Activated B cell treated with CpG ODN at 0.5 μM for 24 hours (primary cell): ENCODE measurements around the gene FSD1. TPM values are rescaled to one million over a fixed set of nuclear protein-coding genes. Genes with fewer than 3 reads are reported as not detected.
A peak's percentile ranks its signal among the peaks of the same experiment; 100 is the strongest.

Experiments used
- ATAC-seq: fragments of 200-7000 bp; cut with Tn5 transposase; one replicate; pipeline ENCODE4 v1.10.0; 2021; ENCODE audit warnings: low read depth, mild to moderate bottlenecking, moderate library complexity
- CTCF ChIA-PET: fragments of 350-600 bp; sonication (Branson Sonifier 250); formaldehyde crosslinking; loops from one replicate; lab custom pipeline; 2021; ENCODE audit warnings: antibody characterized with exemption; lab: Charles Lee
- POLR2A ChIA-PET: fragments of 350-600 bp; sonication (Branson Sonifier 250); formaldehyde crosslinking; loops from one replicate; lab custom pipeline; 2021; ENCODE audit warnings: antibody characterized with exemption; lab: Charles Lee
- DNase-seq: peaks from one replicate; pipeline ENCODE4 v3.0.0; 2022
- H3K27ac Mint-ChIP-seq: one replicate; pipeline ENCODE4 v1.8.0; 2020; ENCODE audit warnings: mixed read lengths
- H3K27me3 Mint-ChIP-seq: one replicate; pipeline ENCODE4 v1.8.0; 2021; ENCODE audit warnings: mixed read lengths
- H3K36me3 Mint-ChIP-seq: one replicate; pipeline ENCODE4 v1.8.0; 2021; ENCODE audit warnings: low read depth, mixed read lengths
- H3K4me1 Mint-ChIP-seq: one replicate; pipeline ENCODE4 v1.8.0; 2021; ENCODE audit warnings: mixed read lengths
- H3K4me3 Mint-ChIP-seq: one replicate; pipeline ENCODE4 v1.8.0; 2020; ENCODE audit warnings: mild to moderate bottlenecking, mixed read lengths
- H3K9me3 Mint-ChIP-seq: one replicate; pipeline ENCODE4 v1.8.0; 2020; ENCODE audit warnings: mixed read lengths
- CTCF ChIP-seq: fragments of 200-600 bp; IDR thresholded peaks from one replicate; pipeline ENCODE4 v1.8.0; 2022; ENCODE audit warnings: antibody characterized with exemption, mild to moderate bottlenecking
- intact Hi-C: fragments of 100-400 bp; cut with micrococcal nuclease; formaldehyde crosslinking; loops from one replicate; pipeline ENCODE4 v1.15.1; 2024
- total RNA-seq: library from RNA; stranded (reverse); gene quantifications from 2 replicates; pipeline ENCODE4 v1.2.3, GENCODE V29; 2022

Gene FSD1
- total RNA-seq, 1 donor from 2014 or later: 2.6 TPM

GRCh38 chr19:4338441-4339355 lies 34.3 kb downstream of the FSD1 start, which contains the start of gene STAP2:
TSS of gene STAP2 (minus strand) at chr19:4338827. CDS start at chr19:4338753, 74 bp downstream.
- no peak for TF ChIP-seq CTCF
- peaks cover 3% of the 10 kb centered on the region for H3K36me3 Mint-ChIP-seq
- ChIA-PET POLR2A (interaction anchor here (0.6 kb wide), 1 partner anchor 84 kb away, joined by 4 read pairs; no protein-coding TSS in a partner anchor), CTCF (interaction anchor here (1.2 to 1.5 kb wide), 2 partner anchors 14 to 199 kb away, joined by 3 to 7 read pairs; no protein-coding TSS in a partner anchor)
- H3K4me3 Mint-ChIP-seq: peak within 1 kb of the TSS; percentile 81
- ATAC-seq (no peak), DNase-seq (no peak)
- no peaks in the 10 kb centered on the region for H3K27me3 Mint-ChIP-seq
- H3K9me3 Mint-ChIP-seq: no peaks in the 10 kb centered on the region
- intact Hi-C loops: no loop called here
- peaks cover 29% of the 10 kb centered on the region for H3K4me1 Mint-ChIP-seq
- peak within 1 kb of the TSS; percentile 35 for H3K27ac Mint-ChIP-seq

GRCh38 chr19:4342314-4342614 lies 37.9 kb downstream of the FSD1 start:
- Mint-ChIP-seq H3K27ac (peak overlapping the region; percentile 82), H3K27me3 (no peaks in the 10 kb centered on the region), H3K9me3 (no peaks in the 10 kb centered on the region), H3K4me1 (peaks cover 36% of the 10 kb centered on the region), H3K36me3 (peaks cover 13% of the 10 kb centered on the region), H3K4me3 (peak overlapping the region; percentile 91)
- ATAC-seq (no peak), DNase-seq (no peak)
- no peak for TF ChIP-seq CTCF
- ChIA-PET CTCF (interaction anchor here (1.0 to 2.7 kb wide), 3 partner anchors 10 to 26 kb away, joined by 3 to 22 read pairs (median 3); no protein-coding TSS in a partner anchor), POLR2A (interaction anchor here (0.5 to 3.1 kb wide), 17 partner anchors 8 to 580 kb away, joined by 3 to 22 read pairs (median 7); partner anchors contain the start of genes CHAF1A, EEF2, HDGFL2 and MRPL54)
- intact Hi-C loops: loop anchor here (1.0 to 2.0 kb wide), 5 partner anchors 14 to 579 kb away; partner anchors contain the start of genes MRPL54 and YJU2

GRCh38 chr19:4342615-4343369 lies 38.4 kb downstream of the FSD1 start:
- Mint-ChIP-seq H3K4me3 (peak overlapping the region; percentile 91), H3K9me3 (no peaks in the 10 kb centered on the region), H3K36me3 (peaks cover 17% of the 10 kb centered on the region), H3K27me3 (no peaks in the 10 kb centered on the region), H3K4me1 (peaks cover 35% of the 10 kb centered on the region), H3K27ac (peak overlapping the region; percentile 82)
- no peak for TF ChIP-seq CTCF
- CTCF ChIA-PET: interaction anchor here (1.0 to 2.7 kb wide), 6 partner anchors 10 to 128 kb away, joined by 3 to 22 read pairs (median 3); no protein-coding TSS in a partner anchor
- intact Hi-C loops: loop anchor here (1.0 to 2.0 kb wide), 6 partner anchors 14 to 580 kb away; partner anchors contain the start of genes CHAF1A, MRPL54 and YJU2
- ATAC-seq (peak; percentile 85), DNase-seq (peak; percentile 75)
- POLR2A ChIA-PET: interaction anchor here (0.5 to 3.1 kb wide), 20 partner anchors 9 to 580 kb away, joined by 3 to 22 read pairs (median 6); partner anchors contain the start of genes CHAF1A, EEF2, HDGFL2 and MRPL54

- ChIA-PET POLR2A (interaction anchor here (0.5 to 3.1 kb wide), 18 partner anchors 9 to 581 kb away, joined by 3 to 22 read pairs (median 7); partner anchors contain the start of genes CHAF1A, EEF2, HDGFL2 and MRPL54), CTCF (interaction anchor here (1.0 to 2.7 kb wide), 5 partner anchors 9 to 127 kb away, joined by 3 to 22 read pairs (median 3); no protein-coding TSS in a partner anchor)
- peak within 1 kb of the TSS; percentile 91 for H3K4me3 Mint-ChIP-seq
- peaks cover 21% of the 10 kb centered on the region for H3K36me3 Mint-ChIP-seq
- H3K9me3 Mint-ChIP-seq: no peaks in the 10 kb centered on the region
- no peaks in the 10 kb centered on the region for H3K27me3 Mint-ChIP-seq
- no peak for TF ChIP-seq CTCF
- ATAC-seq (peak; percentile 70), DNase-seq (peak; percentile 95)
- intact Hi-C loops: loop anchor here (1.0 to 2.0 kb wide), 2 partner anchors 59 to 581 kb away; partner anchors contain the start of genes CHAF1A and MRPL54
- peaks cover 28% of the 10 kb centered on the region for H3K4me1 Mint-ChIP-seq
- peak within 1 kb of the TSS; percentile 82 for H3K27ac Mint-ChIP-seq
Observed at GRCh38 chr19:4343370-4344307, 39.2 kb downstream of the FSD1 start, which contains the start of gene MPND. TSS of gene MPND (plus strand) at chr19:4343562. CDS start at chr19:4343594, 32 bp downstream.
